HCT116 (cell line): ENCODE data around the gene PNPLA2. TPM values are rescaled to one million over a fixed set of nuclear protein-coding genes. Genes with fewer than 3 reads are reported as not detected.

Experiments
- ATAC-seq: fragments of 200-7000 bp; cut with Tn5 transposase; 2 replicates; pipeline ENCODE4 v1.9.1; 2020; ENCODE audit warnings: mild to moderate bottlenecking, moderate library complexity
- BruUV-seq: library from RNA; stranded (reverse); fragments of 400-500 nt; replicated peaks from 2 replicates; lab custom pipeline; 2021; lab: Mats Ljungman, UMichigan
- CTCF ChIA-PET: fragments of 300-600 bp; sonication (Branson Sonifier 250); formaldehyde crosslinking; loops from one replicate; lab custom pipeline; 2021; ENCODE audit warnings: antibody characterized with exemption; lab: Charles Lee
- POLR2A ChIA-PET: fragments of 300-600, 350-600 bp; sonication (Branson Sonifier 250); formaldehyde crosslinking; loops from one replicate; lab custom pipeline; 2021; ENCODE audit warnings: antibody characterized with exemption; lab: Charles Lee
- RAD21 ChIA-PET, 2 experiments: fragments of 300-600 bp; sonication (Branson Sonifier 250); formaldehyde crosslinking; loops; one replicate each; lab custom pipeline; 2023; ENCODE audit warnings: low total read pairs in 2 of 2; ENCODE audit not compliant: uncharacterized antibody in 2 of 2, unreplicated experiment in 2 of 2, low non-redundant PET in 1 of 2; lab: Charles Lee
- DNase-seq: peaks from one replicate; pipeline ENCODE4 v3.0.0-alpha.2; 2010; ENCODE audit warnings: low read depth, low spot score
- H2AFZ ChIP-seq: fragments of 200-600 bp; shearing (Covaris generic), sonication (generic); 2 replicates; pipeline ENCODE4 v1.6.1; 2017; ENCODE audit warnings: low read depth, mixed run types, mixed read lengths, antibody characterized with exemption, low read length; ENCODE audit not compliant: poor library complexity, severe bottlenecking
- H3K27ac ChIP-seq: 2 replicates; pipeline ENCODE4 v1.5.1; 2012; ENCODE audit warnings: low read depth, low read length
- H3K27me3 ChIP-seq: fragments of 200-600 bp; sonication (generic); 2 replicates; pipeline ENCODE4 v1.6.1; 2016; ENCODE audit warnings: mixed run types, low read length, mixed read lengths; ENCODE audit not compliant: insufficient read depth
- H3K36me3 ChIP-seq, 2 experiments: fragments of 200-500 bp in 1 of 2; fragments of 200-600 bp in 1 of 2; sonication (Bioruptor generic) in 1 of 2; sonication (generic) in 1 of 2; 2 replicates each; pipeline versions ENCODE4 v1.5.1 to v1.6.1; 2014 to 2016; ENCODE audit warnings: low read length in 2 of 2, inconsistent platforms in 1 of 2, mixed read lengths in 1 of 2, mixed run types in 1 of 2; ENCODE audit not compliant: insufficient read depth in 2 of 2, control insufficient read depth in 1 of 2
- H3K4me1 ChIP-seq, 2 experiments: fragments of 200-600 bp in 1 of 2; sonication (generic) in 1 of 2; 2 replicates each; pipeline versions ENCODE4 v1.5.1 to v1.6.1; 2012 to 2017; ENCODE audit warnings: low read length in 2 of 2, inconsistent platforms in 1 of 2, mild to moderate bottlenecking in 1 of 2, mixed read lengths in 1 of 2, mixed run types in 1 of 2, moderate library complexity in 1 of 2; ENCODE audit not compliant: insufficient read depth in 2 of 2, control insufficient read depth in 1 of 2
- H3K4me2 ChIP-seq: fragments of 200-600 bp; sonication (generic); 2 replicates; pipeline ENCODE4 v1.6.1; 2017; ENCODE audit warnings: mixed run types, low read length, mixed read lengths
- H3K4me3 ChIP-seq, 2 experiments: fragments of 200-600 bp in 1 of 2; sonication (generic) in 1 of 2; replicated peaks in 1 of 2; 2 replicates each; pipeline ENCODE4 v1.5.1; 2011 to 2016; ENCODE audit warnings: low read length in 2 of 2, control low read depth in 1 of 2, low read depth in 1 of 2, mild to moderate bottlenecking in 1 of 2, mixed read lengths in 1 of 2, mixed run types in 1 of 2
- H3K79me2 ChIP-seq: fragments of 200-600 bp; sonication (generic); 2 replicates; pipeline ENCODE4 v1.6.1; 2017; ENCODE audit warnings: mild to moderate bottlenecking, mixed run types, low read length, moderate library complexity, mixed read lengths; ENCODE audit not compliant: insufficient read depth
- H3K9ac ChIP-seq: fragments of 200-600 bp; sonication (generic); 2 replicates; pipeline ENCODE4 v1.6.1; 2016; ENCODE audit warnings: low read length, mixed read lengths
- H3K9me2 ChIP-seq: fragments of 200-600 bp; sonication (generic), shearing (Covaris generic); 2 replicates; pipeline ENCODE4 v1.6.1; 2017; ENCODE audit warnings: mixed run types, mild to moderate bottlenecking, moderate library complexity; ENCODE audit not compliant: insufficient read depth
- H3K9me3 ChIP-seq, 2 experiments: fragments of 200-500 bp in 1 of 2; fragments of 200-600 bp in 1 of 2; sonication (Bioruptor generic) in 1 of 2; sonication (generic) in 1 of 2; 2 replicates each; pipeline ENCODE4 v1.6.1; 2014 to 2017; ENCODE audit warnings: low read length in 2 of 2, mixed read lengths in 2 of 2, inconsistent platforms in 1 of 2, low read depth in 1 of 2, mild to moderate bottlenecking in 1 of 2, mixed run types in 1 of 2, moderate library complexity in 1 of 2; ENCODE audit not compliant: control insufficient read depth in 1 of 2, insufficient read depth in 1 of 2
- H4K20me1 ChIP-seq: fragments of 200-600 bp; sonication (generic), shearing (Covaris generic); 2 replicates; pipeline ENCODE4 v1.6.1; 2017; ENCODE audit warnings: mixed run types, mild to moderate bottlenecking, moderate library complexity; ENCODE audit not compliant: insufficient read depth
- CEBPB ChIP-seq: IDR thresholded peaks from 2 replicates; pipeline ENCODE4 v1.6.1; 2012; ENCODE audit warnings: low read depth
- FOSL1 ChIP-seq: IDR thresholded peaks from 2 replicates; pipeline ENCODE4 v1.6.1; 2012; ENCODE audit warnings: low read depth
- RAD21 ChIP-seq: IDR thresholded peaks from 2 replicates; pipeline ENCODE4 v1.6.1; 2012; ENCODE audit warnings: low read depth, mild to moderate bottlenecking
- ZNF274 ChIP-seq: fragments of 200-500 bp; sonication (Bioruptor generic); IDR thresholded peaks from 2 replicates; pipeline ENCODE4 v1.6.1; 2014; ENCODE audit warnings: mild to moderate bottlenecking, low read depth, low read length, inconsistent platforms
- intact Hi-C: fragments of 100-400 bp; cut with micrococcal nuclease; formaldehyde crosslinking; loops from 2 replicates; pipeline ENCODE4 v1.10.0; 2022
- total RNA-seq: library from RNA; stranded (reverse); gene quantifications from one replicate; pipeline ENCODE4 v1.2.1, GENCODE V29; 2021; ENCODE audit not compliant: unreplicated experiment
- TF ChIP-seq, protein P1 (sequence below), 3 experiments: fragments of 200-600 bp in 1 of 3; sonication (generic) in 1 of 3; IDR thresholded peaks in 2 of 3; conservative IDR thresholded peaks in 1 of 3; 2 replicates each; pipeline ENCODE4 v1.5.1; 2012 to 2017; ENCODE audit warnings: low read depth in 2 of 3, low read length in 2 of 3, antibody characterized with exemption in 1 of 3, borderline replicate concordance in 1 of 3, control low read depth in 1 of 3, mild to moderate bottlenecking in 1 of 3, mixed read lengths in 1 of 3, mixed run types in 1 of 3, moderate library complexity in 1 of 3; ENCODE audit not compliant: insufficient read depth in 1 of 3
- TF ChIP-seq, protein P2 (sequence below): IDR thresholded peaks from 2 replicates; pipeline ENCODE4 v1.6.1; 2012

PNPLA2 gene
- total RNA-seq, 1 experiment from 2014 or later = 124 TPM

DNA sequence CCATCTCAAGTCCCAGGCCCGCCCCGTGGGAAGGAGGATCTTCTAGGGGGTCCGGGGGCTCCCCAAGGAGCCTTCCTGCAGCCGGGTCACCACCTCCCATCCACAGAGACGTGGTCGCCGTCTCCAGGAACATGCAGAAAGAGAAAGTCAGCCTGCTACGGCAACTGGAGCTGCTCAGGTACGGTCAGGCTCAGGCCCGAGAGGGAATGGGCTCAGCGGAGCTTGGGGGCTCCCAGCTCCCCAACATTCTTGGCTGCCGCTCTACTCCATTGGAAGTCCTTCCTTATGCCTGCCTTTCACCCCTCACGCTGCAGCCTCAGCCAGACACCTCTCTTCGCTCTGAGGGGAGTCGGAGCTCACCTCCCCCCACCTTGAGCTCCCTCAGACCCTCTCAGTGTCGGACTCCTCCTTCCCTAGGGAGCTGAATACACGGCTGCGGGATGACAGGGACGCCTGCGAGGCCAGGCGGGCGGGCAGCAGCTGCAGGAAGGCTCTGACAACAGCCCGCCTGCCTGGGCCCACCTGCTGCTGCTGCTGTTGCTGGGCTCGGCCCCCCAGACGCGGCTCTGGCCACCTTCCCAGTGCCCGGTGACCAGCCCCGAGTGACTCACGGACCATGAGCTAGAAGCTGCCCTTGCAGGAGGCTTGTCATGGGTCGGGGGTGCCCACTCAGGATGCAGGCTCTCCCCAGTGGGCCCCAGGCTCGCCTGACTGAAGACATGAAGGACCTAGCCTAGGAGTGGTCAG is 12.6 kb downstream of the PNPLA2 start:
- Histone ChIP-seq H3K79me2 (peaks cover 38% of the 10 kb centered on the region), H3K27ac (peak overlapping the region; percentile 88), H4K20me1 (peaks cover 6% of the 10 kb centered on the region; the same call in 1 of the 2 replicates), H3K4me3 (peak overlapping the region; percentile 74 to 90), H3K9me3 (no peaks in the 10 kb centered on the region), H3K9ac (peak overlapping the region; percentile 95), H3K4me1 (peaks cover 29 to 56% of the 10 kb centered on the region in 2 experiments), H2AFZ (no peak overlapping the region), H3K4me2 (peak overlapping the region; percentile 99), H3K9me2 (no peaks in the 10 kb centered on the region), H3K36me3 (peaks cover 0 to 2% of the 10 kb centered on the region in 2 experiments; a peak in 1 of 4 replicates), H3K27me3 (no peaks in the 10 kb centered on the region)
- BruUV-seq = no TSS peak
- no peak for ATAC-seq
- TF ChIP-seq RAD21 = no peak
- TF ChIP-seq ZNF274 = no peak
- TF ChIP-seq FOSL1 = no peak
- TF ChIP-seq, protein P1, sequence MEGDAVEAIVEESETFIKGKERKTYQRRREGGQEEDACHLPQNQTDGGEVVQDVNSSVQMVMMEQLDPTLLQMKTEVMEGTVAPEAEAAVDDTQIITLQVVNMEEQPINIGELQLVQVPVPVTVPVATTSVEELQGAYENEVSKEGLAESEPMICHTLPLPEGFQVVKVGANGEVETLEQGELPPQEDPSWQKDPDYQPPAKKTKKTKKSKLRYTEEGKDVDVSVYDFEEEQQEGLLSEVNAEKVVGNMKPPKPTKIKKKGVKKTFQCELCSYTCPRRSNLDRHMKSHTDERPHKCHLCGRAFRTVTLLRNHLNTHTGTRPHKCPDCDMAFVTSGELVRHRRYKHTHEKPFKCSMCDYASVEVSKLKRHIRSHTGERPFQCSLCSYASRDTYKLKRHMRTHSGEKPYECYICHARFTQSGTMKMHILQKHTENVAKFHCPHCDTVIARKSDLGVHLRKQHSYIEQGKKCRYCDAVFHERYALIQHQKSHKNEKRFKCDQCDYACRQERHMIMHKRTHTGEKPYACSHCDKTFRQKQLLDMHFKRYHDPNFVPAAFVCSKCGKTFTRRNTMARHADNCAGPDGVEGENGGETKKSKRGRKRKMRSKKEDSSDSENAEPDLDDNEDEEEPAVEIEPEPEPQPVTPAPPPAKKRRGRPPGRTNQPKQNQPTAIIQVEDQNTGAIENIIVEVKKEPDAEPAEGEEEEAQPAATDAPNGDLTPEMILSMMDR (IDR thresholded peaks at IDR 0.05 in 2 of 3, conservative IDR thresholded peaks at IDR 0.05 in 1 of 3; ENCODE audit: borderline replicate concordance in 1 of 3, insufficient read depth in 1 of 3, low read depth in 2 of 3, low read length in 2 of 3) = no peak
- TF ChIP-seq, protein P2, sequence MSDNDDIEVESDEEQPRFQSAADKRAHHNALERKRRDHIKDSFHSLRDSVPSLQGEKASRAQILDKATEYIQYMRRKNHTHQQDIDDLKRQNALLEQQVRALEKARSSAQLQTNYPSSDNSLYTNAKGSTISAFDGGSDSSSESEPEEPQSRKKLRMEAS = no peak
- TF ChIP-seq CEBPB = no peak
- no peak for DNase-seq
- RAD21 ChIA-PET = no interaction called here
- CTCF ChIA-PET = no interaction called here
- intact Hi-C loops = no loop called here
- POLR2A ChIA-PET = interaction anchor here (0.9 to 1.4 kb wide), 3 partner anchors 9 to 12 kb away, joined by 3 to 12 read pairs (median 3); partner anchors contain the start of genes PNPLA2, POLR2L and TSPAN4
